Panc1 (cell line): ENCODE results near the gene ALOX12B. TPM values are rescaled to one million over a fixed set of nuclear protein-coding genes. Genes with fewer than 3 reads are reported as not detected.

ENCODE experiments used
- microRNA-seq: library from miRNA; unstranded; fragments of <30 nt; microRNA quantifications from one replicate; pipeline ENCODE4 v1.1.0, GENCODE V29; 2020; ENCODE audit not compliant: unreplicated experiment
- total RNA-seq: library from RNA; stranded (reverse); gene quantifications from one replicate; pipeline ENCODE4 v1.2.1, GENCODE V29; 2021; ENCODE audit not compliant: unreplicated experiment

The ALOX12B gene
- total RNA-seq, 1 experiment from 2014 or later: not detected

Small RNA genes lying within 50 kb of the gene (microRNA-seq; reads per million reads assigned to microRNA genes)
- gene MIR4314: not detected

Other genes starting within 250 kb of the ALOX12B start
- gene TMEM88, start 232.7 kb downstream of the ALOX12B start, total RNA-seq: 1.6 TPM
- 75.2 TPM for gene NAA38, start 230.2 kb downstream of the ALOX12B start, total RNA-seq
- 8.6 TPM for gene CYB5D1, start 229.7 kb downstream of the ALOX12B start, total RNA-seq
- 84.6 TPM for gene CHD3, start 198.9 kb downstream of the ALOX12B start, total RNA-seq
- gene RNF227, start 171.4 kb downstream of the ALOX12B start, total RNA-seq: 2.6 TPM
- gene KCNAB3, start 157.9 kb downstream of the ALOX12B start, total RNA-seq: 3.5 TPM
- gene TRAPPC1, start 155.8 kb downstream of the ALOX12B start, total RNA-seq: 154 TPM
- gene CNTROB, start 155.5 kb downstream of the ALOX12B start, total RNA-seq: 60.5 TPM
- gene GUCY2D, start 85.1 kb downstream of the ALOX12B start, total RNA-seq: not detected
- gene ALOX15B, start 48.7 kb downstream of the ALOX12B start, total RNA-seq: not detected
- gene ALOXE3, start 30.8 kb upstream of the ALOX12B start, total RNA-seq: 0.46 TPM
- gene HES7, start 36.4 kb upstream of the ALOX12B start, total RNA-seq: 4.0 TPM
- 17.1 TPM for gene PER1, start 64.7 kb upstream of the ALOX12B start, total RNA-seq
- gene VAMP2, start 75.2 kb upstream of the ALOX12B start, total RNA-seq: 28.6 TPM
- gene TMEM107, start 88.7 kb upstream of the ALOX12B start, total RNA-seq: 10.6 TPM
- 9.3 TPM for gene BORCS6, start 102.5 kb upstream of the ALOX12B start, total RNA-seq
- 85.8 TPM for gene AURKB, start 122.9 kb upstream of the ALOX12B start, total RNA-seq
- gene CTC1, start 160.3 kb upstream of the ALOX12B start, total RNA-seq: 34.2 TPM
- 73.0 TPM for gene PFAS, start 161.6 kb upstream of the ALOX12B start, total RNA-seq
- gene RANGRF, start 201.0 kb upstream of the ALOX12B start, total RNA-seq: 16.7 TPM
- gene SLC25A35, start 207.7 kb upstream of the ALOX12B start, total RNA-seq: 22.0 TPM
- not detected for gene ARHGEF15, start 222.5 kb upstream of the ALOX12B start, total RNA-seq